ENCODE measurements around the gene HSD17B8.

Gene HSD17B8

DNA sequence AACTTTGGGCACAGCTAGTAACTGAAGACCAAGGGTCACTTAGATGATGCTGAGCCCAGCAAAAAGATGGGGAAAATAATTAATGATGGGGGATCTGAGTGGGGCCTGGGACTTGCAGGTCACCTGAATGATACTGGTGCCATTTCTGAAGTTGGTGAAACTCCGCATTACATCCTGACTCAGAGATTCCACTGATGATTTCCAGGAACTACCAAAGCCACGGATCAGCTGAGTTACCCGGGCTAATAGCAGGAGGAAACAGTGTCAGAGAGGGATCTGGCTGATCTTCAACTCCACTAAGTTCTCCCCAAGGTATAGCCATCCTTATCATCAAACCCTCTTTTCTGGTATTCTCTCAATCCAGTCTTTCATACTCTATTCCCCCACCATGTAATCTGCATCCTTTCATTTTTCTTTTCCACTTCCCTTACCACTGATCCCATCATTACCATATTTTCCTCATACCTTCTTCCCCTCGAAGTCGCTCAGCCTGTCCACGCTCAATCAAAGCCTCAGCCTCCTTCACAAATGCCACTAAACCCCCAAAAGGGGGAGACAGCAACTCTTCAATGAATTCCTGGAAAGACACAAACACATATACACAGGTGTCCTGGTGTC is 47.0 kb downstream of the HSD17B8 start:
- peak in 1 of 2 donors; percentile 18 for DNase-seq (ENCODE audit: low read depth in 2 of 2)
- TF ChIP-seq CTCF (IDR thresholded peaks at IDR 0.05; ENCODE audit: low read depth, low read length) = no peak

DNA sequence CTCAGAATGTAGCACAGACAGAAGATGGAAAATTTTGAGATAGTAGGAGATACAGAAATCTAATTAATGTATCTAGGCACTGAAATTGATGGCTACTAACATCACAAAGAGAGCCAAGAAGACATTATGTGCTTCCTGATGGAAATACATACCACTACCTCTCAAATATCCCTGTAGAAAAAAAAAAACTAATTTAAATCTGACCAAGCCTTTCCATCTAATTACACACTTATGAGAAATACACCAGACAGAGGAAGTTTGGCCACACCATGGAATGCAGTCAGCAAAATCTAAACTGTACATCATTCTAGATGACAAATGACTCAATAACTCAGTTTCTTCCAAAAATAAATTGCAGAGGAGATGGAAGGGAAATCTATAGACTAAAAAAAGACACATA is 48.3 kb downstream of the HSD17B8 start:
- no peak for TF ChIP-seq CTCF (IDR thresholded peaks at IDR 0.05; ENCODE audit: low read depth, low read length)
- H3K4me3 ChIP-seq (replicated peaks in 1 of 2; ENCODE audit: low read depth in 2 of 2, low read length in 2 of 2) = no peak overlapping the region
- DNase-seq (ENCODE audit: low read depth in 2 of 2) = peak in 1 of 2 donors; percentile 38

More for the DNA sequence above, 47.0 kb downstream of the HSD17B8 start:
- no peak overlapping the region for H3K4me3 ChIP-seq (replicated peaks in 1 of 2; ENCODE audit: low read depth in 2 of 2, low read length in 2 of 2)

DNA sequence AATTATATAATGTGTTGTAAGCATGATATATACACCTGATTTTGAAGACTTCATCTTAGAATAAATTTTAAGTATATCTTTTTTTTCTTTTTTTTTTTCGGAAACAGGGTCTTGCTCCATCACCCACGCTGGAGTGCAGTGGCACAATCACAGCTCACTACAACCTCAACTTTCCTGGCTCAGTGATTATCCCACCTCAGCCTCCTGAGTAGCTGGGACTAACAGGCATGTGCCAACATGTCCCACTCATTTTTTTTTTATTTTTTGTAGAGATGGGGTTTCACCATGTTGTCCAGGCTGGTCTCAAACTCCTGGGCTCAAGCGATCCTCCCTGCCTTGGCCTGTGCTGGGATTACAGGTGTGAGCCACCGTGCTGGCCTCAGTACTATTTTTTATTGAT is 50.1 kb downstream of the HSD17B8 start:
- TF ChIP-seq CTCF (IDR thresholded peaks at IDR 0.05; ENCODE audit: low read depth, low read length) = no peak
- no peak for DNase-seq (ENCODE audit: low read depth in 2 of 2)
- no peak overlapping the region for H3K4me3 ChIP-seq (replicated peaks in 1 of 2; ENCODE audit: low read depth in 2 of 2, low read length in 2 of 2)

Measured in cardiac fibroblast (primary cell).